SK-N-SH (cell line): ENCODE measurements around the gene MAP1B. TPM values are rescaled to one million over a fixed set of nuclear protein-coding genes. Genes with fewer than 3 reads are reported as not detected.

Experiments
- CTCF ChIA-PET: fragments of 300-600, 350-600 bp; formaldehyde crosslinking; extraction: SDS; loops from one replicate; lab custom pipeline; 2021; lab: Yijun Ruan, JAX
- POLR2A ChIA-PET: fragments of 350-600 bp; sonication (Branson Sonifier 250); formaldehyde crosslinking; extraction: SDS; loops from one replicate; lab custom pipeline; 2020; ENCODE audit warnings: antibody characterized with exemption, inconsistent platforms; lab: Yijun Ruan, JAX
- DNase-seq: peaks from one replicate; pipeline ENCODE4 v3.0.0; 2012
- H2AFZ ChIP-seq: fragments of 200-600 bp; sonication (generic); 2 replicates; pipeline ENCODE4 v1.8.1; 2016; ENCODE audit warnings: antibody characterized with exemption, mild to moderate bottlenecking, low read depth
- H3F3A ChIP-seq: fragments of 200-600 bp; sonication (generic); replicated peaks from 2 replicates; pipeline ENCODE3; 2016; ENCODE audit warnings: antibody characterized with exemption, mild to moderate bottlenecking; ENCODE audit not compliant: insufficient read depth
- H3K27ac ChIP-seq, 2 experiments: fragments of 200-500 bp in 1 of 2; fragments of 200-600 bp in 1 of 2; sonication (Bioruptor generic) in 1 of 2; sonication (generic), shearing (Covaris generic) in 1 of 2; 2 replicates each; pipeline versions ENCODE4 v1.5.1 to v1.6.1; 2014 to 2016; ENCODE audit warnings: low read depth in 2 of 2, inconsistent platforms in 1 of 2, low read length in 1 of 2, mild to moderate bottlenecking in 1 of 2, mixed read lengths in 1 of 2
- H3K27me3 ChIP-seq: fragments of 200-600 bp; sonication (generic), shearing (Covaris generic); 2 replicates; pipeline ENCODE4 v1.6.1; 2016; ENCODE audit warnings: mixed run types; ENCODE audit not compliant: insufficient read depth
- H3K36me3 ChIP-seq, 2 experiments: fragments of 200-500 bp in 1 of 2; fragments of 200-600 bp in 1 of 2; sonication (Bioruptor generic) in 1 of 2; sonication (generic) in 1 of 2; replicated peaks in 1 of 2; 2 replicates each; pipeline versions ENCODE3 to v1.5.1; 2014 to 2016; ENCODE audit warnings: low read length in 1 of 2, mild to moderate bottlenecking in 1 of 2; ENCODE audit not compliant: insufficient read depth in 2 of 2, control insufficient read depth in 1 of 2
- H3K4me1 ChIP-seq, 2 experiments: fragments of 200-500 bp in 1 of 2; fragments of 200-600 bp in 1 of 2; sonication (Bioruptor generic) in 1 of 2; sonication (generic), shearing (Covaris generic) in 1 of 2; 2 replicates each; pipeline versions ENCODE4 v1.5.1 to v1.6.1; 2014 to 2016; ENCODE audit warnings: low read depth in 1 of 2, low read length in 1 of 2, mixed run types in 1 of 2; ENCODE audit not compliant: insufficient read depth in 2 of 2, control insufficient read depth in 1 of 2
- H3K4me2 ChIP-seq: fragments of 200-600 bp; sonication (generic), shearing (Covaris generic); 2 replicates; pipeline ENCODE4 v1.6.1; 2017; ENCODE audit warnings: mixed run types
- H3K4me3 ChIP-seq, 2 experiments: fragments of 200-500 bp in 1 of 2; fragments of 200-600 bp in 1 of 2; sonication (Bioruptor generic) in 1 of 2; sonication (generic), shearing (Covaris generic) in 1 of 2; 2 replicates each; pipeline versions ENCODE4 v1.5.1 to v1.8.1; 2014 to 2016; ENCODE audit warnings: low read depth in 2 of 2, inconsistent platforms in 1 of 2, low read length in 1 of 2, mild to moderate bottlenecking in 1 of 2, mixed read lengths in 1 of 2, moderate library complexity in 1 of 2
- H3K79me2 ChIP-seq: fragments of 200-600 bp; sonication (generic); 2 replicates; pipeline ENCODE4 v1.8.1; 2017; ENCODE audit warnings: mild to moderate bottlenecking; ENCODE audit not compliant: insufficient read depth
- H3K9ac ChIP-seq: fragments of 200-600 bp; sonication (generic); 2 replicates; pipeline ENCODE4 v1.6.1; 2017; ENCODE audit warnings: mixed run types
- H3K9me2 ChIP-seq: fragments of 200-600 bp; sonication (generic); 2 replicates; pipeline ENCODE4 v1.6.1; 2017; ENCODE audit warnings: mixed run types
- H3K9me3 ChIP-seq: fragments of 200-600 bp; sonication (generic); 2 replicates; pipeline ENCODE4 v1.6.1; 2017; ENCODE audit warnings: mixed run types, mild to moderate bottlenecking, moderate library complexity
- H4K20me1 ChIP-seq: fragments of 200-600 bp; sonication (generic); 2 replicates; pipeline ENCODE4 v1.6.1; 2017; ENCODE audit warnings: mild to moderate bottlenecking, mixed run types; ENCODE audit not compliant: insufficient read depth
- ELF1 ChIP-seq: IDR thresholded peaks from 2 replicates; pipeline ENCODE4 v1.4.0; 2012
- FOXJ3 ChIP-seq: sonication (generic); formaldehyde crosslinking; IDR thresholded peaks from 2 replicates; pipeline ENCODE4 v1.5.1; 2020; ENCODE audit warnings: mild to moderate bottlenecking, missing genetic modification reagents
- FOXM1 ChIP-seq: IDR thresholded peaks from 2 replicates; pipeline ENCODE4 v1.4.0; 2012; ENCODE audit warnings: low read depth, mild to moderate bottlenecking
- GABPA ChIP-seq: IDR thresholded peaks from 2 replicates; pipeline ENCODE4 v1.4.0; 2012; ENCODE audit warnings: low read depth, mild to moderate bottlenecking
- JUND ChIP-seq: IDR thresholded peaks from 2 replicates; pipeline ENCODE4 v1.4.0; 2012
- MEF2A ChIP-seq: IDR thresholded peaks from 2 replicates; pipeline ENCODE4 v1.4.0; 2012; ENCODE audit warnings: low read depth, borderline replicate concordance
- MXI1 ChIP-seq: IDR thresholded peaks from 2 replicates; pipeline ENCODE4 v1.6.1; 2012; ENCODE audit warnings: mild to moderate bottlenecking, low read depth, low read length, improper control_type of control experiment
- NFIC ChIP-seq: IDR thresholded peaks from 2 replicates; pipeline ENCODE4 v1.4.0; 2012; ENCODE audit warnings: borderline replicate concordance
- NRF1 ChIP-seq: IDR thresholded peaks from 2 replicates; pipeline ENCODE4 v1.6.1; 2012; ENCODE audit warnings: low read depth, mild to moderate bottlenecking, low read length
- POLR2AphosphoS5 ChIP-seq: IDR thresholded peaks from 2 replicates; pipeline ENCODE4 v1.6.1; 2012; ENCODE audit warnings: low read depth, low read length
- RCOR1 ChIP-seq: fragments of 150-350 bp; IDR thresholded peaks from 2 replicates; pipeline ENCODE4 v1.6.1; 2017; ENCODE audit warnings: antibody characterized with exemption, low read length
- RXRA ChIP-seq: IDR thresholded peaks from 2 replicates; pipeline ENCODE4 v1.4.0; 2012; ENCODE audit warnings: low read depth, mild to moderate bottlenecking, borderline replicate concordance
- SIN3A ChIP-seq: IDR thresholded peaks from 2 replicates; pipeline ENCODE4 v1.6.1; 2012; ENCODE audit warnings: low read depth, mild to moderate bottlenecking, low read length, moderate library complexity, borderline replicate concordance
- SMC3 ChIP-seq: IDR thresholded peaks from 2 replicates; pipeline ENCODE4 v1.6.1; 2012; ENCODE audit warnings: low read depth, low read length, improper control_type of control experiment
- TAF1 ChIP-seq: IDR thresholded peaks from 2 replicates; pipeline ENCODE4 v1.6.1; 2012; ENCODE audit warnings: low read depth, mild to moderate bottlenecking, low read length, moderate library complexity, borderline replicate concordance
- TEAD4 ChIP-seq: IDR thresholded peaks from 2 replicates; pipeline ENCODE4 v1.4.0; 2012; ENCODE audit warnings: mild to moderate bottlenecking, borderline replicate concordance; ENCODE audit not compliant: insufficient read depth
- USF2 ChIP-seq: fragments of 150-350 bp; IDR thresholded peaks from 2 replicates; pipeline ENCODE4 v1.6.1; 2017; ENCODE audit warnings: antibody characterized with exemption, low read length, low read depth, borderline replicate concordance
- YY1 ChIP-seq: IDR thresholded peaks from 2 replicates; pipeline ENCODE4 v1.4.0; 2012; ENCODE audit warnings: low read depth, mild to moderate bottlenecking
- WGBS: methylation state at CpG from one replicate; pipeline ENCODE4 v1.1.6; 2017; ENCODE audit warnings: low lambda C conversion rate; 5-methylcytosine and 5-hydroxymethylcytosine counted together
- polyA plus RNA-seq, 3 experiments: library from polyadenylated mRNA; depleted of rRNA; stranded (reverse); fragments of >200 nt; gene quantifications; 2 replicates each; pipeline ENCODE4 v1.2.3, GENCODE V29; 2012
- TF ChIP-seq, protein P1 (sequence below): IDR thresholded peaks from 2 replicates; pipeline ENCODE4; 2012
- TF ChIP-seq, protein P2 (sequence below): IDR thresholded peaks from 2 replicates; pipeline ENCODE4 v1.4.0; 2012; ENCODE audit warnings: low read depth, borderline replicate concordance
- TF ChIP-seq, protein P3 (sequence below): IDR thresholded peaks from 2 replicates; pipeline ENCODE4 v1.4.0; 2012; ENCODE audit warnings: low read depth, borderline replicate concordance

The MAP1B gene
- polyA plus RNA-seq, 1 of the 3 experiments (the other 2 are of a cell fraction), result 47.5 TPM

DNA sequence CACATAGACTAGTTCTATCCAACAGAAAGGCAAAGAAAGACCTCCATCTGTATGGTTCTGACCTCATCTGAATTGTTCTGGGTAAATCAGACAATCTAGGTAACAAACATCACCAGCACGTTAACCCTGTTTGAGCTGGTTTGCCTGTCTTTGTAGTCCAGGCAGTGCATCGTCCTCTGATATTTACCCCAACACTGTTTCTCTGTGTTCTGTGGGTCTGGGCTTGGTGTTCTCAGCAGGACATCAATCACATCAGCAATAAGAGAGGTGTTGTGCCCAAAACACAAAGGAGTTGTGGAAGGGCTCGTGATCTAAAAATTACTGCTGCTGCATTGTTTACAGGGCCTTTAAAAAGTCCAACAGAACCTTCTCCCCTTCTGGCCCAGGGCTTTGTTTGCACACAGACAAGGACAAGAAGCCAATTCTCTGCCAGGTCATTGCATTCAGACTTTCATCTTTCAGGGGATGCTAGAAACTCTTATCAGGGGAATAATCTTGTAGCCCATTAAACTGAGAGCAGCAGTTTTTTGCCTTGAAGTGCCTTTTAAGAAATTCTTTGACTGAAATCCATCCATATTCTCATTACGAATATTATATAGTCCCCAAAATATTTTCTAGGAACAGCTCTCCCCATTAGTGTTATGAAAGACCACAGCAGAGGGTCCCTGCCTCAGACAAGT, 30.5 kb upstream of the MAP1B start:
- no peak overlapping the region for H3K4me2 ChIP-seq
- DNase-seq, result no peak
- H3K4me3 ChIP-seq, result no peak overlapping the region
- no peak for TF ChIP-seq FOXJ3
- no peak for TF ChIP-seq NRF1
- no peak for TF ChIP-seq POLR2AphosphoS5
- no peak for TF ChIP-seq USF2
- TF ChIP-seq, protein P1, sequence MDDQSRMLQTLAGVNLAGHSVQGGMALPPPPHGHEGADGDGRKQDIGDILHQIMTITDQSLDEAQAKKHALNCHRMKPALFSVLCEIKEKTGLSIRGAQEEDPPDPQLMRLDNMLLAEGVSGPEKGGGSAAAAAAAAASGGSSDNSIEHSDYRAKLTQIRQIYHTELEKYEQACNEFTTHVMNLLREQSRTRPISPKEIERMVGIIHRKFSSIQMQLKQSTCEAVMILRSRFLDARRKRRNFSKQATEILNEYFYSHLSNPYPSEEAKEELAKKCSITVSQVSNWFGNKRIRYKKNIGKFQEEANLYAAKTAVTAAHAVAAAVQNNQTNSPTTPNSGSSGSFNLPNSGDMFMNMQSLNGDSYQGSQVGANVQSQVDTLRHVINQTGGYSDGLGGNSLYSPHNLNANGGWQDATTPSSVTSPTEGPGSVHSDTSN, result no peak
- TF ChIP-seq FOXM1, result no peak
- TF ChIP-seq RCOR1, result no peak
- POLR2A ChIA-PET, result no interaction called here
- H3K79me2 ChIP-seq, result no peaks in the 10 kb centered on the region
- no peaks in the 10 kb centered on the region for H3F3A ChIP-seq
- H3K9me3 ChIP-seq, result no peaks in the 10 kb centered on the region
- H4K20me1 ChIP-seq, result no peaks in the 10 kb centered on the region
- no peaks in the 10 kb centered on the region for H3K9me2 ChIP-seq
- no peaks in the 10 kb centered on the region for H3K36me3 ChIP-seq
- H3K9ac ChIP-seq, result no peak overlapping the region
- no peak overlapping the region for H3K27ac ChIP-seq
- CTCF ChIA-PET, result interaction anchor here (1.2 kb wide), 1 partner anchor 25 kb away, joined by 3 read pairs; no protein-coding TSS in a partner anchor
- 88% methylated on average over 4 of the region's 4 CpGs for WGBS
- no peak overlapping the region for H2AFZ ChIP-seq
- H3K27me3 ChIP-seq, result no peaks in the 10 kb centered on the region
- H3K4me1 ChIP-seq, result peaks cover 0 to 7% of the 10 kb centered on the region in 2 experiments; a peak in 1 of 4 replicates

- Histone ChIP-seq H3K9me3 (no peaks in the 10 kb centered on the region), H3K27ac (no peak overlapping the region), H2AFZ (no peak overlapping the region), H3K36me3 (no peaks in the 10 kb centered on the region), H3K4me1 (peaks cover 0 to 7% of the 10 kb centered on the region in 2 experiments; a peak in 1 of 4 replicates), H3F3A (no peaks in the 10 kb centered on the region), H3K27me3 (no peaks in the 10 kb centered on the region), H3K9ac (no peak overlapping the region), H4K20me1 (no peaks in the 10 kb centered on the region), H3K4me3 (no peak overlapping the region), H3K79me2 (no peaks in the 10 kb centered on the region), H3K9me2 (no peaks in the 10 kb centered on the region), H3K4me2 (no peak overlapping the region)
- POLR2A ChIA-PET, result no interaction called here
- CTCF ChIA-PET, result no interaction called here
- DNase-seq, result no peak
- 85% methylated on average over 3 of the region's 3 CpGs for WGBS
- no peak for TF ChIP-seq JUND
- no peak for TF ChIP-seq TEAD4
- no peak for TF ChIP-seq MEF2A
- TF ChIP-seq NFIC, result no peak
- TF ChIP-seq USF2, result no peak
- TF ChIP-seq, protein P1, result no peak
- TF ChIP-seq, protein P2, sequence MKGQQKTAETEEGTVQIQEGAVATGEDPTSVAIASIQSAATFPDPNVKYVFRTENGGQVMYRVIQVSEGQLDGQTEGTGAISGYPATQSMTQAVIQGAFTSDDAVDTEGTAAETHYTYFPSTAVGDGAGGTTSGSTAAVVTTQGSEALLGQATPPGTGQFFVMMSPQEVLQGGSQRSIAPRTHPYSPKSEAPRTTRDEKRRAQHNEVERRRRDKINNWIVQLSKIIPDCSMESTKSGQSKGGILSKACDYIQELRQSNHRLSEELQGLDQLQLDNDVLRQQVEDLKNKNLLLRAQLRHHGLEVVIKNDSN, result no peak
- no peak for TF ChIP-seq YY1
- no peak for TF ChIP-seq POLR2AphosphoS5
- TF ChIP-seq SIN3A, result no peak
- TF ChIP-seq MXI1, result no peak
- TF ChIP-seq, protein P3, sequence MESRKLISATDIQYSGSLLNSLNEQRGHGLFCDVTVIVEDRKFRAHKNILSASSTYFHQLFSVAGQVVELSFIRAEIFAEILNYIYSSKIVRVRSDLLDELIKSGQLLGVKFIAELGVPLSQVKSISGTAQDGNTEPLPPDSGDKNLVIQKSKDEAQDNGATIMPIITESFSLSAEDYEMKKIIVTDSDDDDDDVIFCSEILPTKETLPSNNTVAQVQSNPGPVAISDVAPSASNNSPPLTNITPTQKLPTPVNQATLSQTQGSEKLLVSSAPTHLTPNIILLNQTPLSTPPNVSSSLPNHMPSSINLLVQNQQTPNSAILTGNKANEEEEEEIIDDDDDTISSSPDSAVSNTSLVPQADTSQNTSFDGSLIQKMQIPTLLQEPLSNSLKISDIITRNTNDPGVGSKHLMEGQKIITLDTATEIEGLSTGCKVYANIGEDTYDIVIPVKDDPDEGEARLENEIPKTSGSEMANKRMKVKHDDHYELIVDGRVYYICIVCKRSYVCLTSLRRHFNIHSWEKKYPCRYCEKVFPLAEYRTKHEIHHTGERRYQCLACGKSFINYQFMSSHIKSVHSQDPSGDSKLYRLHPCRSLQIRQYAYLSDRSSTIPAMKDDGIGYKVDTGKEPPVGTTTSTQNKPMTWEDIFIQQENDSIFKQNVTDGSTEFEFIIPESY, result no peak
- no peak for TF ChIP-seq TAF1
- TF ChIP-seq FOXM1, result no peak
- TF ChIP-seq RXRA, result no peak
- no peak for TF ChIP-seq SMC3
- no peak for TF ChIP-seq GABPA
- no peak for TF ChIP-seq ELF1
These were observed 29.9 kb upstream of the MAP1B start for GRCh38 chr5:72077390-72077789.
